Esophagus squamous epithelium (tissue), 4 donors: ENCODE data around the gene DPYSL4.

Experiments used
- POLR2A ChIP-seq, 4 donors: fragments of 450-650 bp; IDR thresholded peaks; one replicate each; pipeline ENCODE4 v1.6.1; 2017; ENCODE audit warnings: antibody characterized with exemption in 4 of 4, mild to moderate bottlenecking in 4 of 4, moderate library complexity in 3 of 4
- TF ChIP-seq, protein P1 (sequence below), 6 experiments: fragments of 450-650 bp in 4 of 6; fragments of 200-600 bp in 2 of 6; sonication (generic) in 2 of 6; IDR thresholded peaks; one replicate each; pipeline ENCODE4 v1.5.1; 2016 to 2019; ENCODE audit warnings: antibody characterized with exemption in 6 of 6, mild to moderate bottlenecking in 4 of 6, moderate library complexity in 4 of 6

DNA sequence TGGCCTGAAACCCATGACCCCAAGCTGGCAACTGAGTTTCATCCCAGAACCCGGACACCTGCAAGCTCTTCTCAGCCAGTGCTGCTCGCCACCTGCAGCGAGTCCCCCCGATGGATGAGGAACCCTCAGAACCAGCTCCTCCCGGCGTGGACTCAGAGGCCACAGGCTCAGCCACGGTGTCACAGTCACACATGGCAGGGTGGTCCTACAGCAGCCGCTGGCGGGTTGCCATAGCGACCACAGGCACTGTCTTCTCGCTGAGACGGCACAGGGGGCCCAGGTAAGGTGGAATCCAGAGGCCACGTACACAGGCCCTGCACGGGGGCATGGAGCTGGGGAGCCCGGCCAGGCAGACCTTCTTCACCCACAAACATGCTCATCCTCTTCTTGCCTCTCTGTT lies 53.4 kb downstream of the DPYSL4 start:
- TF ChIP-seq, protein P1, sequence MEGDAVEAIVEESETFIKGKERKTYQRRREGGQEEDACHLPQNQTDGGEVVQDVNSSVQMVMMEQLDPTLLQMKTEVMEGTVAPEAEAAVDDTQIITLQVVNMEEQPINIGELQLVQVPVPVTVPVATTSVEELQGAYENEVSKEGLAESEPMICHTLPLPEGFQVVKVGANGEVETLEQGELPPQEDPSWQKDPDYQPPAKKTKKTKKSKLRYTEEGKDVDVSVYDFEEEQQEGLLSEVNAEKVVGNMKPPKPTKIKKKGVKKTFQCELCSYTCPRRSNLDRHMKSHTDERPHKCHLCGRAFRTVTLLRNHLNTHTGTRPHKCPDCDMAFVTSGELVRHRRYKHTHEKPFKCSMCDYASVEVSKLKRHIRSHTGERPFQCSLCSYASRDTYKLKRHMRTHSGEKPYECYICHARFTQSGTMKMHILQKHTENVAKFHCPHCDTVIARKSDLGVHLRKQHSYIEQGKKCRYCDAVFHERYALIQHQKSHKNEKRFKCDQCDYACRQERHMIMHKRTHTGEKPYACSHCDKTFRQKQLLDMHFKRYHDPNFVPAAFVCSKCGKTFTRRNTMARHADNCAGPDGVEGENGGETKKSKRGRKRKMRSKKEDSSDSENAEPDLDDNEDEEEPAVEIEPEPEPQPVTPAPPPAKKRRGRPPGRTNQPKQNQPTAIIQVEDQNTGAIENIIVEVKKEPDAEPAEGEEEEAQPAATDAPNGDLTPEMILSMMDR (IDR thresholded peaks at IDR 0.05): no peak
- no peak for TF ChIP-seq POLR2A (IDR thresholded peaks at IDR 0.05)
